ENCODE results near the gene IGF2R.

IGF2R gene

GRCh38 chr6:160031442-160031841 lies 62.6 kb downstream of the IGF2R start:
- H3K4me3 ChIP-seq (ENCODE audit: low read length) = no peak overlapping the region
- no peaks in the 10 kb centered on the region for H3K27me3 ChIP-seq (ENCODE audit: control insufficient read depth, low read length)
- H3K9me2 ChIP-seq (replicated peaks; ENCODE audit: control insufficient read depth, low read length) = no peaks in the 10 kb centered on the region
- TF ChIP-seq CTCF (IDR thresholded peaks at IDR 0.05; ENCODE audit: low read depth, low read length, poor library complexity, severe bottlenecking) (no peak), EZH2phosphoT487 (IDR thresholded peaks at IDR 0.05; ENCODE audit: borderline replicate concordance, low read length) (no peak)
- peaks cover 39% of the 10 kb centered on the region for H3K36me3 ChIP-seq (ENCODE audit: control insufficient read depth, low read length)
- peaks cover 6% of the 10 kb centered on the region for H3K4me1 ChIP-seq (ENCODE audit: control insufficient read depth, low read length)
- no peak overlapping the region for H3K4me2 ChIP-seq (ENCODE audit: low read length)
- no peaks in the 10 kb centered on the region for H4K20me1 ChIP-seq (ENCODE audit: control insufficient read depth, insufficient read depth, low read depth, low read length)
- H3K27ac ChIP-seq (ENCODE audit: low read depth, low read length) = no peak overlapping the region
- H3K9me3 ChIP-seq (ENCODE audit: control insufficient read depth, insufficient read depth, low read length) = no peaks in the 10 kb centered on the region
- H3K79me2 ChIP-seq (ENCODE audit: control insufficient read depth, low read length) = no peaks in the 10 kb centered on the region
- no peaks in the 10 kb centered on the region for H3F3A ChIP-seq (ENCODE audit: control insufficient read depth, insufficient read depth)

GRCh38 chr6:160031871-160032270 lies 63.0 kb downstream of the IGF2R start:
- H3F3A ChIP-seq (ENCODE audit: control insufficient read depth, insufficient read depth) = no peaks in the 10 kb centered on the region
- H3K4me2 ChIP-seq (ENCODE audit: low read length) = no peak overlapping the region
- H3K9me2 ChIP-seq (replicated peaks; ENCODE audit: control insufficient read depth, low read length) = no peaks in the 10 kb centered on the region
- TF ChIP-seq CTCF (IDR thresholded peaks at IDR 0.05; ENCODE audit: low read depth, low read length, poor library complexity, severe bottlenecking) (no peak), EZH2phosphoT487 (IDR thresholded peaks at IDR 0.05; ENCODE audit: borderline replicate concordance, low read length) (no peak)
- no peaks in the 10 kb centered on the region for H3K9me3 ChIP-seq (ENCODE audit: control insufficient read depth, insufficient read depth, low read length)
- H4K20me1 ChIP-seq (ENCODE audit: control insufficient read depth, insufficient read depth, low read depth, low read length) = no peaks in the 10 kb centered on the region
- no peak overlapping the region for H3K4me3 ChIP-seq (ENCODE audit: low read length)
- no peak overlapping the region for H3K27ac ChIP-seq (ENCODE audit: low read depth, low read length)
- H3K36me3 ChIP-seq (ENCODE audit: control insufficient read depth, low read length) = peaks cover 35% of the 10 kb centered on the region
- no peaks in the 10 kb centered on the region for H3K79me2 ChIP-seq (ENCODE audit: control insufficient read depth, low read length)
- no peaks in the 10 kb centered on the region for H3K27me3 ChIP-seq (ENCODE audit: control insufficient read depth, low read length)
- H3K4me1 ChIP-seq (ENCODE audit: control insufficient read depth, low read length) = peaks cover 6% of the 10 kb centered on the region

- Histone ChIP-seq H4K20me1 (ENCODE audit: control insufficient read depth, insufficient read depth, low read depth, low read length) (no peaks in the 10 kb centered on the region), H3K4me3 (ENCODE audit: low read length) (no peak overlapping the region), H3F3A (ENCODE audit: control insufficient read depth, insufficient read depth) (no peaks in the 10 kb centered on the region), H3K36me3 (ENCODE audit: control insufficient read depth, low read length) (peaks cover 31% of the 10 kb centered on the region), H3K27me3 (ENCODE audit: control insufficient read depth, low read length) (no peaks in the 10 kb centered on the region), H3K79me2 (ENCODE audit: control insufficient read depth, low read length) (no peaks in the 10 kb centered on the region), H3K9me3 (ENCODE audit: control insufficient read depth, insufficient read depth, low read length) (no peaks in the 10 kb centered on the region), H3K27ac (ENCODE audit: low read depth, low read length) (no peak overlapping the region), H3K9me2 (replicated peaks; ENCODE audit: control insufficient read depth, low read length) (no peaks in the 10 kb centered on the region), H3K4me2 (ENCODE audit: low read length) (no peak overlapping the region), H3K4me1 (ENCODE audit: control insufficient read depth, low read length) (peaks cover 6% of the 10 kb centered on the region)
- no peak for TF ChIP-seq EZH2phosphoT487 (IDR thresholded peaks at IDR 0.05; ENCODE audit: borderline replicate concordance, low read length)
- TF ChIP-seq CTCF (IDR thresholded peaks at IDR 0.05; ENCODE audit: low read depth, low read length, poor library complexity, severe bottlenecking) = no peak
Measured at GRCh38 chr6:160032538-160032937, 63.7 kb downstream of the IGF2R start.
